22Rv1 (cell line): Measurements from ENCODE around the gene WNT1.

Experiments
- H3K27ac ChIP-seq: fragments of 450-650 bp; 2 replicates; pipeline ENCODE4 v1.5.1; 2017
- CTCF ChIP-seq: fragments of 450-650 bp; IDR thresholded peaks from 2 replicates; pipeline ENCODE4 v1.5.1; 2017; ENCODE audit warnings: mild to moderate bottlenecking
- ZFX ChIP-seq: fragments of 450-650 bp; IDR thresholded peaks from 2 replicates; pipeline ENCODE4 v1.6.1; 2017; ENCODE audit warnings: antibody characterized with exemption, borderline replicate concordance

Gene WNT1

DNA sequence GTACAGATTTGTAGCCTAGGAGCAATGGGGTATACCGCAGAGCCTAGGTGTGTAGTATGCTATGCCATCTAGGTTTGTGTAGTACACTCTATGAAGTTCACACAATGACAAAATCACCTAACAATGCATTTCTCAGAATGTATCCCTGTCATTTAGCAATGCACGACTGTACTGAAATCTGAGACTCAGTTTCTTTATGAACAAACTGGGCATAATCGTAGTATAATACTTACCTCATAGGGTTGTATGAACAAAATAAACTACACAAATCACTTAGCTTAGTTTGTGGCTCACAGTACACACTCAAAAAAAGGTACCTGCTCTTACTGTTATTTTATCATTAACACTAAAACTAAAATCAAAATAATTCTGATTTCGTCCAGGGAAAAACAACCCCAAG is 47.3 kb downstream of the WNT1 start:
- TF ChIP-seq CTCF: no peak
- no peak for TF ChIP-seq ZFX
- H3K27ac ChIP-seq: 0 out of 2 replicates have a peak overlapping the region, but pooled peaks have one; percentile 59

- no peak for TF ChIP-seq ZFX
- no peak for TF ChIP-seq CTCF
- H3K27ac ChIP-seq: no peak overlapping the region
Observed at GRCh38 chr12:49026101-49026500, 48.0 kb downstream of the WNT1 start.

GRCh38 chr12:49026678-49027480 is 48.8 kb downstream of the WNT1 start:
- TF ChIP-seq CTCF: no peak
- H3K27ac ChIP-seq: no peak overlapping the region

DNA sequence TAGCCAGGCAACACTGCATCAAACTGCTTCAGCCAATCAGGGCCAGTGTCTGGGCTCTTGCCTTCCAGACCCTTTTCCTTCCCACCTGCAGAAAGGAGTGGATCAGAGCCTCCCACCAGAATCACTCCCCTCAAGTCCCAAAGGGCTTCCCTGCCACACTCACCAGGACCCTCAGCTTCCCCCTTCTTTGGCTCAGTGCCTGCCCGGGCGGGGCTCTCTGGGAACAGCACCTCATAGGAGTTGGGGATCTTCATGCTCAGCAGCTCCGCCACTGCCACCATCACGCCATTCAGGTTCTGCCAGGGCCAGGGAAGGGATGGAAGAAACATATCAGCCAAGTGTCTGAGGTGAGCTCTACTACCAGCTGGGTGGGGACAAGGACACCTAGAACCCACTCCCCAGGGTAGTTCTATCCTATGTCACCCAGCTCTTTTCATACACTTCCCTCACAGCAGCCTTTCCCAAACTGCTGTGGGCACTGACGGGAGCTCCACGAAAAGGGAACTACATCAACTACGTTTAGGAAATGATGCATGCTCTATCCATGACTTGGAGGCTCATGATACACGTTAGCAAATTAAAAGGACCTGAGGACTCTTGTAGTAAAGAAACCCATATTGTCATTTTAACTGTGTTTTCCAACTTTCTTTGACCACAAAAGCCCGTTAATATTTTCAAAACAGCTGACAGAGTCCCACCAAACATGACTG is 49.9 kb downstream of the WNT1 start:
- peak overlapping the region; percentile 2; the same call in 1 of the 2 replicates for H3K27ac ChIP-seq
- TF ChIP-seq ZFX (no peak), CTCF (no peak)

DNA sequence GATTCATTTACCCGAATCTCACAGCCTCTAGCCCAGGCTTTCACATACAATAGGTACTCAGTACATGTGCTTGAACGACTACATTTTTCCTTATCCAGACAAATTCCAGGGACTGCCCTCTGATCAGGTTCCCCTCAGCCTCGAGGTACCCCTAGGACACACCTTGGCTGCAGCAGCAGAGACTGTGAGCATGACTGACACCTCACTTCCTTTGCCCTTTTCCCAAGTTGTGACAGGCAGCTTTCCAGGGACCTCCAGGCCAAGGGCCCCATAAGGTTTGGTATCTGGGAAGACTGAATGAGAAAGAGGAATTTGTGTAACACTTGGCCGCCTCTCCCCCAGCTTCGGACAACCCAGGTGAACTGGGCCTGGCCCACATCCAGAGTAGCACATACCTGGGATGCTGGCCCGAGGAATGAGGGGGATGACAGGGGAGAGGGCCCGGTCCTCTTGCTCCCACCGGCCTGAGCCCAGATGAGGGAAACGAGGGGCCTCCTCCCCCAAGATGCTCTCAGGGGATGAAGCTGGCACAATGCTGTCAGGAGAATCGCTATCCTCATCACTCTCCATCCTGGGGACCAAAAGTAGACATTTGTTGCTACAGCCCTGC is 50.6 kb downstream of the WNT1 start:
- H3K27ac ChIP-seq: peak overlapping the region; percentile 2; the same call in 1 of the 2 replicates
- no peak for TF ChIP-seq ZFX
- TF ChIP-seq CTCF: no peak

- TF ChIP-seq CTCF (no peak), ZFX (no peak)
- no peak overlapping the region for H3K27ac ChIP-seq
Observed at GRCh38 chr12:49030119-49030518, 52.0 kb downstream of the WNT1 start.
